Neural cell (in vitro differentiated cells): ENCODE data around the gene CAGE1. TPM values are rescaled to one million over a fixed set of nuclear protein-coding genes. Genes with fewer than 3 reads are reported as not detected.

Source experiments
- H2AFZ ChIP-seq: fragments of 200-600, 300-800 bp; sonication (generic), shearing (Covaris generic); 2 replicates; pipeline ENCODE4 v1.6.0; 2014; ENCODE audit warnings: low read depth, mild to moderate bottlenecking, antibody characterized with exemption, low read length, moderate library complexity
- H3F3A ChIP-seq: fragments of 200-600 bp; shearing (Covaris generic); 2 replicates; pipeline ENCODE4 v1.6.1; 2016; ENCODE audit warnings: mild to moderate bottlenecking, moderate library complexity, mixed read lengths, antibody characterized with exemption, low read length; ENCODE audit not compliant: insufficient read depth, poor library complexity, severe bottlenecking
- H3K27ac ChIP-seq: fragments of 200-600, 300-800 bp; sonication (generic), shearing (Covaris generic); 2 replicates; pipeline ENCODE4 v1.5.1; 2014; ENCODE audit warnings: mild to moderate bottlenecking, low read length, moderate library complexity
- H3K27me3 ChIP-seq: fragments of 300-800, 200-600 bp; sonication (generic), shearing (Covaris generic); 2 replicates; pipeline ENCODE4 v1.6.0; 2014; ENCODE audit warnings: mild to moderate bottlenecking, low read depth, low read length, moderate library complexity; ENCODE audit not compliant: insufficient read depth
- H3K36me3 ChIP-seq: fragments of 300-800, 200-600 bp; sonication (generic), shearing (Covaris generic); 2 replicates; pipeline ENCODE4 v1.5.1; 2014; ENCODE audit warnings: mild to moderate bottlenecking, antibody characterized with exemption, low read length, moderate library complexity; ENCODE audit not compliant: insufficient read depth
- H3K4me2 ChIP-seq: fragments of 300-800, 200-600 bp; sonication (generic), shearing (Covaris generic); 2 replicates; pipeline ENCODE4 v1.6.0; 2014; ENCODE audit warnings: mild to moderate bottlenecking, low read length
- H3K4me3 ChIP-seq: fragments of 300-800, 200-600 bp; sonication (generic), shearing (Covaris generic); 2 replicates; pipeline ENCODE4 v1.5.1; 2014; ENCODE audit warnings: mild to moderate bottlenecking, low read length, moderate library complexity
- H3K79me2 ChIP-seq: fragments of 200-600 bp; shearing (Covaris generic); replicated peaks from 2 replicates; pipeline ENCODE4 v1.6.0; 2014; ENCODE audit warnings: mild to moderate bottlenecking, low read length, moderate library complexity; ENCODE audit not compliant: insufficient read depth
- H3K9ac ChIP-seq: fragments of 300-800, 200-600 bp; sonication (generic), shearing (Covaris generic); 2 replicates; pipeline ENCODE4 v1.6.1; 2016; ENCODE audit warnings: mild to moderate bottlenecking, low read length, mixed read lengths
- H3K9me2 ChIP-seq: fragments of 200-600 bp; shearing (Covaris generic); 2 replicates; pipeline ENCODE4 v1.6.1; 2016; ENCODE audit warnings: mild to moderate bottlenecking, low read length, mixed read lengths; ENCODE audit not compliant: insufficient read depth
- H3K9me3 ChIP-seq: fragments of 200-600, 300-800 bp; sonication (generic), shearing (Covaris generic); 2 replicates; pipeline ENCODE4 v1.6.1; 2016; ENCODE audit warnings: mild to moderate bottlenecking, mixed run types, low read length, moderate library complexity, mixed read lengths
- H4K20me1 ChIP-seq: fragments of 200-600 bp; shearing (Covaris generic); 2 replicates; pipeline ENCODE4 v1.6.1; 2016; ENCODE audit warnings: mild to moderate bottlenecking, mixed run types; ENCODE audit not compliant: insufficient read depth
- EP300 ChIP-seq: fragments of 450-650 bp; conservative IDR thresholded peaks from 2 replicates; pipeline ENCODE4 v1.6.1; 2014; ENCODE audit warnings: antibody characterized with exemption, mild to moderate bottlenecking, moderate library complexity; ENCODE audit not compliant: poor library complexity, severe bottlenecking
- EZH2 ChIP-seq: fragments of 200-600, 300-800 bp; shearing (Covaris generic), sonication (generic); IDR thresholded peaks from 2 replicates; pipeline ENCODE4 v1.6.1; 2014; ENCODE audit warnings: antibody characterized with exemption, low read length, borderline replicate concordance, mild to moderate bottlenecking; ENCODE audit not compliant: insufficient read depth, poor library complexity, severe bottlenecking
- MXI1 ChIP-seq: fragments of 450-650 bp; conservative IDR thresholded peaks from 2 replicates; pipeline ENCODE4 v1.6.1; 2014; ENCODE audit warnings: antibody characterized with exemption, mild to moderate bottlenecking; ENCODE audit not compliant: poor library complexity, severe bottlenecking
- POLR2AphosphoS5 ChIP-seq: IDR thresholded peaks from 2 replicates; pipeline ENCODE4 v1.6.1; 2012
- RAD21 ChIP-seq: fragments of 450-650 bp; conservative IDR thresholded peaks from 2 replicates; pipeline ENCODE4 v1.6.1; 2014; ENCODE audit warnings: antibody characterized with exemption, mild to moderate bottlenecking, moderate library complexity
- SMC3 ChIP-seq: fragments of 450-650 bp; conservative IDR thresholded peaks from 2 replicates; pipeline ENCODE4 v1.6.1; 2014; ENCODE audit warnings: antibody characterized with exemption, mild to moderate bottlenecking, moderate library complexity; ENCODE audit not compliant: poor library complexity
- TAF1 ChIP-seq: IDR thresholded peaks from 2 replicates; pipeline ENCODE4 v1.6.1; 2012; ENCODE audit warnings: low read depth
- polyA plus RNA-seq: library from polyadenylated mRNA; depleted of rRNA; stranded (reverse); fragments of >200 nt; gene quantifications from 2 replicates; pipeline ENCODE4 v1.2.3, GENCODE V29; 2014
- TF ChIP-seq, protein P1 (sequence below): IDR thresholded peaks from 2 replicates; pipeline ENCODE4 v1.6.1; 2012; ENCODE audit warnings: borderline replicate concordance
- TF ChIP-seq, protein P2 (sequence below): fragments of 450-650 bp; IDR thresholded peaks from 2 replicates; pipeline ENCODE4 v1.5.1; 2014; ENCODE audit warnings: antibody characterized with exemption, mild to moderate bottlenecking, moderate library complexity; ENCODE audit not compliant: poor library complexity, severe bottlenecking

The CAGE1 gene
- polyA plus RNA-seq, 1 donor from 2014 or later = not detected

DNA sequence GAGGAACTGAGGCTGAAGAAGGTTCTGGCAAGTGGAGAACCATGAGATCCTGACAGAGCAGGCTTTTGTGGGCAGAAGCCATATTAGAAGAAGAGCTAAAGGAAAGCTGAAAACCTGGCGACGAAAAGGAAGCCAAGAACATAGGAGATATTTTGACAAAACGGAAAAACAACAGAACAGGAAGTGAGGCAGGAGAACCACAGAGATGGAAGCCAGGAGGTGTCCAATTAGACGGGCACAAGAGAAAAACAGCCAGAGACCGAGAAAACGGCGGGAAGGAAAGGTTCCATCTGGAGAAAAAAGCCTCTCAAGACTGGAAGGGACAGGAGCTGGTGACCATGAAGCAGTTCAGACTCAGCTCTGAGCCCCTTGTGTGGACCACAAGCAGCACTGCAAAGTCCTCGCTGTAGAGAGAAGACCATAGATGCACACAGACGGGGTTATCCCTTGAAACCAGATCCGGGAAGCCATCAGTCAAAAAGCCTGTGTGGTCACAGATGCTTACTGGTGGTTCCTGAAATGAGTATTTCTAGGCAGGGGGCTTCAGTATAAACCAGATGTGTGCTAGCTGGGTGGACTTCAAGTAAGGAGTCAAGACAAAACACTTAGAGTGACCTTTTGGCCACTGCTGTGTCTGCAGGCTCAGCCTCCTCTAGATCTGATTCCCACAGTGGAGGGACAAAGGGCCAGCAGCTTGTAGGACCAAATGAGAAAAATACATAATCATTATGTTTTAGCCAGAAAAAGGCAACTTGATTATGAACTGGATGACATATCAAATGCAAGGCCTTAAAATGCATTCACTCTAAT, 107.2 kb downstream of the CAGE1 start:
- TF ChIP-seq POLR2AphosphoS5 (no peak), EZH2 (no peak), EP300 (no peak), RAD21 (no peak), TAF1 (no peak), SMC3 (no peak), MXI1 (no peak)
- TF ChIP-seq, protein P1, sequence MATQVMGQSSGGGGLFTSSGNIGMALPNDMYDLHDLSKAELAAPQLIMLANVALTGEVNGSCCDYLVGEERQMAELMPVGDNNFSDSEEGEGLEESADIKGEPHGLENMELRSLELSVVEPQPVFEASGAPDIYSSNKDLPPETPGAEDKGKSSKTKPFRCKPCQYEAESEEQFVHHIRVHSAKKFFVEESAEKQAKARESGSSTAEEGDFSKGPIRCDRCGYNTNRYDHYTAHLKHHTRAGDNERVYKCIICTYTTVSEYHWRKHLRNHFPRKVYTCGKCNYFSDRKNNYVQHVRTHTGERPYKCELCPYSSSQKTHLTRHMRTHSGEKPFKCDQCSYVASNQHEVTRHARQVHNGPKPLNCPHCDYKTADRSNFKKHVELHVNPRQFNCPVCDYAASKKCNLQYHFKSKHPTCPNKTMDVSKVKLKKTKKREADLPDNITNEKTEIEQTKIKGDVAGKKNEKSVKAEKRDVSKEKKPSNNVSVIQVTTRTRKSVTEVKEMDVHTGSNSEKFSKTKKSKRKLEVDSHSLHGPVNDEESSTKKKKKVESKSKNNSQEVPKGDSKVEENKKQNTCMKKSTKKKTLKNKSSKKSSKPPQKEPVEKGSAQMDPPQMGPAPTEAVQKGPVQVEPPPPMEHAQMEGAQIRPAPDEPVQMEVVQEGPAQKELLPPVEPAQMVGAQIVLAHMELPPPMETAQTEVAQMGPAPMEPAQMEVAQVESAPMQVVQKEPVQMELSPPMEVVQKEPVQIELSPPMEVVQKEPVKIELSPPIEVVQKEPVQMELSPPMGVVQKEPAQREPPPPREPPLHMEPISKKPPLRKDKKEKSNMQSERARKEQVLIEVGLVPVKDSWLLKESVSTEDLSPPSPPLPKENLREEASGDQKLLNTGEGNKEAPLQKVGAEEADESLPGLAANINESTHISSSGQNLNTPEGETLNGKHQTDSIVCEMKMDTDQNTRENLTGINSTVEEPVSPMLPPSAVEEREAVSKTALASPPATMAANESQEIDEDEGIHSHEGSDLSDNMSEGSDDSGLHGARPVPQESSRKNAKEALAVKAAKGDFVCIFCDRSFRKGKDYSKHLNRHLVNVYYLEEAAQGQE = no peak
- TF ChIP-seq, protein P2, sequence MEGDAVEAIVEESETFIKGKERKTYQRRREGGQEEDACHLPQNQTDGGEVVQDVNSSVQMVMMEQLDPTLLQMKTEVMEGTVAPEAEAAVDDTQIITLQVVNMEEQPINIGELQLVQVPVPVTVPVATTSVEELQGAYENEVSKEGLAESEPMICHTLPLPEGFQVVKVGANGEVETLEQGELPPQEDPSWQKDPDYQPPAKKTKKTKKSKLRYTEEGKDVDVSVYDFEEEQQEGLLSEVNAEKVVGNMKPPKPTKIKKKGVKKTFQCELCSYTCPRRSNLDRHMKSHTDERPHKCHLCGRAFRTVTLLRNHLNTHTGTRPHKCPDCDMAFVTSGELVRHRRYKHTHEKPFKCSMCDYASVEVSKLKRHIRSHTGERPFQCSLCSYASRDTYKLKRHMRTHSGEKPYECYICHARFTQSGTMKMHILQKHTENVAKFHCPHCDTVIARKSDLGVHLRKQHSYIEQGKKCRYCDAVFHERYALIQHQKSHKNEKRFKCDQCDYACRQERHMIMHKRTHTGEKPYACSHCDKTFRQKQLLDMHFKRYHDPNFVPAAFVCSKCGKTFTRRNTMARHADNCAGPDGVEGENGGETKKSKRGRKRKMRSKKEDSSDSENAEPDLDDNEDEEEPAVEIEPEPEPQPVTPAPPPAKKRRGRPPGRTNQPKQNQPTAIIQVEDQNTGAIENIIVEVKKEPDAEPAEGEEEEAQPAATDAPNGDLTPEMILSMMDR = no peak
- Histone ChIP-seq H3K79me2 (no peaks in the 10 kb centered on the region), H4K20me1 (no peaks in the 10 kb centered on the region), H3K4me3 (no peak overlapping the region), H3K9ac (no peak overlapping the region), H3K27ac (no peak overlapping the region), H3K9me2 (no peaks in the 10 kb centered on the region), H3F3A (no peaks in the 10 kb centered on the region), H3K27me3 (no peaks in the 10 kb centered on the region), H3K4me2 (no peak overlapping the region), H3K36me3 (peaks cover 5% of the 10 kb centered on the region), H3K9me3 (no peaks in the 10 kb centered on the region), H2AFZ (no peak overlapping the region)

Other genes with a start within 250 kb of the CAGE1 start
- 40.0 and 53.0 TPM in 2 replicates for gene SSR1, start 76.5 kb downstream of the CAGE1 start, polyA plus RNA-seq
- 18.3 and 27.4 TPM in 2 replicates for gene RIOK1, start 66 bp upstream of the CAGE1 start, polyA plus RNA-seq
- 0.05 TPM in 1 of 2 replicates, not detected in the other for gene DSP, start 151.9 kb upstream of the CAGE1 start, polyA plus RNA-seq
- gene SNRNP48, start 200.5 kb upstream of the CAGE1 start, polyA plus RNA-seq = 17.5 and 19.4 TPM in 2 replicates